GM18867 (cell line): ENCODE measurements around the gene ANKLE2.
"Not testable (repeated sequence)": the region's sequence is repeated elsewhere in the genome, so short reads cannot be mapped to it uniquely, and the experiment has no call there.

Experiments used
- ATAC-seq: cut with Tn5 transposase; IDR thresholded peaks from one replicate; pipeline ENCODE4 v1.9.1; 2021; ENCODE audit warnings: mild to moderate bottlenecking, moderate library complexity; ENCODE audit not compliant: unreplicated experiment

ANKLE2 gene

GRCh38 chr12:132777614-132778013 lies 16.0 kb upstream of the ANKLE2 start:
- no peak for ATAC-seq

- ATAC-seq: no peak
These were observed 15.4 kb upstream of the ANKLE2 start for GRCh38 chr12:132776816-132777568.

- not testable (repeated sequence) for ATAC-seq
These were observed 14.6 kb upstream of the ANKLE2 start for GRCh38 chr12:132776230-132776625.

- ATAC-seq: no peak
These were observed 14.0 kb upstream of the ANKLE2 start for GRCh38 chr12:132775502-132776229.

GRCh38 chr12:132774646-132775275 lies 13.1 kb upstream of the ANKLE2 start:
- no peak for ATAC-seq

- ATAC-seq: no peak
These were observed 12.5 kb upstream of the ANKLE2 start for GRCh38 chr12:132774159-132774558.

- no peak for ATAC-seq
These were observed 11.7 kb upstream of the ANKLE2 start for GRCh38 chr12:132773077-132773955.

- peak; percentile 48 for ATAC-seq
These were observed 11.0 kb upstream of the ANKLE2 start for GRCh38 chr12:132772606-132773005.

GRCh38 chr12:132771126-132771838 lies 9.7 kb upstream of the ANKLE2 start:
- peak; percentile 45 for ATAC-seq

- ATAC-seq: no peak
These were observed 4.9 kb upstream of the ANKLE2 start for GRCh38 chr12:132766380-132767085.

GRCh38 chr12:132765361-132765760 lies 3.7 kb upstream of the ANKLE2 start:
- no peak for ATAC-seq

- ATAC-seq: no peak
These were observed 2.6 kb upstream of the ANKLE2 start for GRCh38 chr12:132764231-132764630.

- peak; percentile 74 for ATAC-seq
These were observed 420 bp upstream of the ANKLE2 start for GRCh38 chr12:132761921-132762583.

- no peak for ATAC-seq
These were observed 2.3 kb downstream of the ANKLE2 start for GRCh38 chr12:132759359-132759758.

- ATAC-seq: not testable (repeated sequence)
These were observed 2.8 kb downstream of the ANKLE2 start for GRCh38 chr12:132758825-132759224.

- ATAC-seq: no peak
These were observed 7.3 kb downstream of the ANKLE2 start for GRCh38 chr12:132754160-132754932.

GRCh38 chr12:132753670-132754069 lies 8.0 kb downstream of the ANKLE2 start:
- ATAC-seq: not testable (repeated sequence)

- no peak for ATAC-seq
These were observed 13.3 kb downstream of the ANKLE2 start for GRCh38 chr12:132748319-132748718.
